HG03442 (cell line): ENCODE results near the gene ANKRD45.
"Not testable (repeated sequence)": the region's sequence is repeated elsewhere in the genome, so short reads cannot be mapped to it uniquely, and the experiment has no call there.

Experiments
- ATAC-seq: cut with Tn5 transposase; IDR thresholded peaks from one replicate; pipeline ENCODE4 v1.9.1; 2021; ENCODE audit warnings: mild to moderate bottlenecking, moderate library complexity; ENCODE audit not compliant: unreplicated experiment

Gene ANKRD45, protein sequence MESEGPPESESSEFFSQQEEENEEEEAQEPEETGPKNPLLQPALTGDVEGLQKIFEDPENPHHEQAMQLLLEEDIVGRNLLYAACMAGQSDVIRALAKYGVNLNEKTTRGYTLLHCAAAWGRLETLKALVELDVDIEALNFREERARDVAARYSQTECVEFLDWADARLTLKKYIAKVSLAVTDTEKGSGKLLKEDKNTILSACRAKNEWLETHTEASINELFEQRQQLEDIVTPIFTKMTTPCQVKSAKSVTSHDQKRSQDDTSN

DNA sequence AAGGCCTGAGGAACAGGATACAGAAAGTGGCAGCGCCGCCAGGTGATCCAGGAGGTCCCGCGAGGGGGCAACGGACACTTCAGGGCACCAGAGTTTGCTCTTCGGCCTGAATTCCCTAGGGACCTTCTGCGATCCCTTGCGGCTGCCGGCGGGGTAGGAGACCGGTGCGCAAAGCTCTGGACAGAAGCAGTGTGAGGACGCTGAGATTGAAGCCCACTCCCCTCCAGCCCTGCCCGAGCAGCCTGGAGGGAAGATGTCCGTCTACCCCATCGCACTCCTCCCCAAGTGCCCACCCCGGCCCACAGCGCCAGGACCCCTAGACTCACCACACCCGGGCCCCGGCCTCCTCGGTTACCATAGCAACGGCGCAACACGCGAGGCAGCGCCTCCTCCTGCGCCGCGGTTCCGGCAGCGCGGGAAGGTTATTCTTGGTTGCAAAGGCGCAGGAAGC is at the start of gene ANKRD45:
ANKRD45 (minus strand) TSS at position 361 of the 451 bp plus-strand sequence. CDS start 10,433 bp downstream, outside the sequence.
- no peak for ATAC-seq

DNA sequence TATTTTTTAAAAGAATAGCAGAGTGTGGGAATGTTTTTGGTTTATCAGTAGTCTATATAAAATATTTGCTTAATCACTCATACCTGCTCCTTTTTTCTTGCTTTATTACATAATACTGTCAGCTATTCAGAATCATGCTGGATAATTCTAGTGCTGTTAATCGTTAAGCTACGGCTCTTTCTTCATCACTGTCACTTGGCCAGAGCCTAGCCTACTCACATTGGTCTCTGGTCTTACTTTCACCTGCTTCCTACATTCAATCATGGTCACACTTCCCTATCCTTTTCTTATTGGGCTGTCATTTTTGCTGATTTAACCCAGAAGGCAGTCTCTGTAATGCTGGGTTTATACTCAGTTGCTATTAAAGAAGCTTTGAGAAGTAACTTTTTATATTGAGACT is 47.6 kb upstream of the ANKRD45 start:
- ATAC-seq = no peak

DNA sequence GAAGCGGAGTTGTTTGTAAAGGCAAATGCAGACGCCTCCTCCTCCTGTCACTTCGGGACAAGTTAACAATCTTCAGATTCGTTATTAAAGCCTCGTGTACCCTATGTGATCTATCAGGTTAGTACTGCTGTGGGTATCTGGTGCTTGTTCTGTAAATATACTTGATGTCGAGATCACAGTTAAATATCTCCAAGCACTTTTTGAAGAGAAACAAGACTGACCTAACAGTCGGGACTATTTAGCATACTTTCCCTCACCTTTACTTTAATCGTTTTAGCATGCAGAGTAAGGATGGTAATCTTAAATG is 45.8 kb upstream of the ANKRD45 start:
- ATAC-seq = no peak

DNA sequence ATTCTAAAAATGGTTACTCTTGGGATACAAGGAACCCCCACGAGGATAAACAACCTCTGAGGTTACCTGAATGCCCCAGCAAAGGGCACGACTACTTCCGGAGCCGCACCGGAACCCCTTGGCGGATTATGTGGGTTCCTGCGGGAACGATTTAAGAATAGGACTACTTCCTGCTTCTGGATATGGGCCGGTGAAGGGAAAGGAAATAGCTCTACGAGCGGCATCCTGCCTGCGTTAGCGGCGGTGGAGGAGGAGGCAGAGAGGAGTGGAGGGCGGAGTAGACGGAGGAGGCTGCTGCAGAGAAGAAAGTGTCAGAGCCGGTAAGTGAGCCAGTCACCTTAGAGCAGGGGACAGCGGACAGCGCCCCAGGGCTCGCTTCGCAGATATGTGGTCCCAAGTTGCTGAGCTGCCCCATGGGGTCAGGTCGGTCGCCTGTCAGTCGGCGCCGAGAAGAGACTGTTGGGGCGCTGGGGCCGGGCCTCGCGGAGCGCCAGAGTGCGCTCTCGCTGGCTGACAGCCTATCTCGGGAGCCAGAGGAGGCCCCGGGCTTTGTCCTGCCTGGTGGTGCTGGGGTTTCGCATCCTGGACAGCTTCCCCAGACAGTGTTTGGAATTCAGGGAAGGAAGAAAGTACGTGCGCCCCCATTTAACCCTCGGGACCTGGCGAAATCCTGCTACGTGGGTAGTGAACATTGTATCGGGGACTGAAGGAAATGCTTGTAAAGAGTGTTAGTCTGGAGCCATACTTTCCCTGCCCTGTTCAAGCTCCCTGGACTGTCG is 45.3 kb upstream of the ANKRD45 start, which contains the start of gene KLHL20:
KLHL20 (plus strand) TSS at position 223 of the 779 bp plus-strand sequence. CDS start 1,063 bp downstream, outside the sequence.
- peak; percentile 93 for ATAC-seq

DNA sequence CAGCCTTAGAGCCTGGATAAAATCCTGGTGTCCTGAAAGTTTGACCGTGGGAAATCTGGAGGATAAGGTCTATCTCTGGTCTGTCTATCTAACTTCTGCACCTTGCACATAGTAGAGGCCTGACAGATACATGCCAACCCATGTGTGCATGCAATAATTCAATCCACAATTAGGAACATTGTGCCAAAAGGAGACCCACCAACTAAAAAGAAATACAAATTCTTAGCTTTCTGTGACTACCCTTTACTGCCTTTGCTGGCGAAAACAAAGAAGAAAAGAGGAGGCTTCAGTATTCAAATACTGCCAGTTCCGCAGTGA is 44.7 kb upstream of the ANKRD45 start:
- no peak for ATAC-seq

DNA sequence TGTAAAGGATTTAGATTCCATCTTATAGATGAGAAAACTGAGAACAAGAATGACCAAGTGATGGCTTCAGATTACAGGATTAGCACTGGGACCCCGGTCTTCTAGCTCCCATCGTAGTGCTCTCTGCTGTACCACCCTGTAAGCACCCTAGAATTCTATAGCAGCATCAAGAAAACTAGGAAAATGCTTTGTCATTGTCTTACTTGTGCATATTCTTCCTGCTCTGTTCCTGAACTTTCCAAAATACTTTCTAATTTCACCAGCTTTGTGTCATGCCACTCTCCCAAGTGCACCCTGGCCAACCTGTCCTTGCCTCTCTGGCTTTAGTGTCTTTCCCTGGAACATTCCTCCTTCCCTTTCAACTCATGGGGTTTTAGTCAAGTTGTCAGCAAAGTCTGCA is 39.1 kb upstream of the ANKRD45 start:
- ATAC-seq = no peak

DNA sequence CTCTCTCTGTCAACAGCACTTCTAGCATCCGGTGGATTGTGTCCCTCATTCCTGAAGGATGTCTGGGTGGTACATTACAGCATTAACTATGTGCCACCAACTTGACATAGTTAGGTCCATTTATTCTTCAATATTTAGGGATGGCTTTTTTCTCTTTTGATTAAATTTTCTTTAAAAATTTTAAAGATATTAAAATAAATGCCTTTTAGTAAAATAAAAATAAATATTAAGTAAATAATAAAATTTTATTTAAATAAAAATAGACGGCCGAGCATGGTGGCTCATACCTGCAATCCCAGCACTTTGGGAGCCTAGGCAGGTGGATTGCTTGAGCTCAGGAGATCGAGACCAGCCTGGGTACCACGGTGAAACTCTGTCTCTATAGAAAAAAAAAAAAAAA is 35.5 kb upstream of the ANKRD45 start:
- ATAC-seq = no peak

DNA sequence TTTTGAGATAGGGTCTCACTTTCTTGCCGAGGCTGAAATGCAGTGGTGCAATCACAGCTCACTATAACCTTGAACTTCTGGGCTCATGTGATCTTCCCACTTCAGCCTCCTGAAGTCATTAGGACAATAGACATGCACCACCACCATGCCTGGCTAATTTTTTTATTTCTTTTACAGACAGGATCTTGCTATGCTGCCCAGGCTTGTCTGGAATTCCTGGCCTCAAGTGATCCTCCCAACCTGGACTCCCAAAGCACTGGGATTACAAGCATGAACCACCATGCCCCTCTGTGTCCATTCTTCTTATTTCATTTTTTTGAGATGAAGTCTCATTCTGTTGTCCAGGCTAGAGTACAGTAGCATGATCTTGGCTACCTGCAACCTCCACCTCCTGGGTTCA is 33.1 kb upstream of the ANKRD45 start:
- no peak for ATAC-seq

DNA sequence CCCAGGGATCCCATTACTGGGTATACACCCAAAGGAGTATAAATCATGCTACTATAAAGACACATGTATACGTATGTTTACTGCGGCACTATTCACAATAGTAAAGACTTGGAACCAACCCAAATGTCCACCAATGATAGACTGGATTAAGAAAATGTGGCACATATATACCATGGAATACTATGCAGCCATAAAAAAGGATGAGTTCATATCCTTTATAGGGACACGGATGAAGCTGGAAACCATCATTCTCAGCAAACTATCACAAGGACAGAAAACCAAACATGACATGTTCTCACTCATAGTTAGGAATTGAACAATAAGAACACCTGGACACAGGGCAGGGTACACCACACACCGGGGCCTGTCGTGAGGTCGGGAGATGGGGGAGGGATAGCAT is 31.6 kb upstream of the ANKRD45 start:
- ATAC-seq = not testable (repeated sequence)

DNA sequence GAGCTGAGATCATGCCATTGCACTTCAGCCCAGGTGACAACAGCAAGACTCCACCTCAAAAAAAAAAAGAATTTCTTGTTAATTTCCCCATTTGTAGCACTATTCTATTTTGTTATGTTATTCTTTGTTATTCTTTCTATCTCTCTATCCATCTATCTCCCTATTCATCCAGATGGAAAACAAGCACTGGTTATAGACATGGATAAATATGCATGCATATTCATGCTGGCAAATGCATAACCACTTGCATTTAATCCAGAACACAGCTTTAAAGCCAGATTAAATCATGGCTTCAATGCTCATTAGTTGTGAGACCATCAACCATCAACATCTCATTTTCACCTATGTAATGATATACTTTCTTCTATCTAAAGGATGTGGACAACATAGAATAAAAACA is 23.6 kb upstream of the ANKRD45 start:
- ATAC-seq = no peak

DNA sequence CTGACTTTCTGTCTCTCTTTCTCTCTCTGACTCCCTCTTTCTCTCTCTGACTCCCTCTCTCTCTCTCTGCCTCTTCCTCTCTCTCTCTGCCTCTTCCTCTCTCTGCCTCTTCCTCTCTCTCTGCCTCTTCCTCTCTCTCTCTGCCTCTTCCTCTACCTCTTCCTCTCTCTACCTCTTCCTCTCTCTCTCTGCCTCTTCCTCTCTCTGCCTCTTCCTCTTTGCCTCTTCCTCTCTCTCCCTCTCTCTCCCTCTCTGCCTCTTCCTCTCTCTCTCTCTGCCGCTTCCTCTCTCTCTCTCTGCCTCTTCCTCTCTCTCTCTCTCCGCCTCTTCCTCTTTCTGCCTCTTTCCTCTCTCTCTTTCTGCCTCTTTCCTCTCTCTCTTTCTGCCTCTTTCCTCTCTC is 18.6 kb upstream of the ANKRD45 start:
- no peak for ATAC-seq

DNA sequence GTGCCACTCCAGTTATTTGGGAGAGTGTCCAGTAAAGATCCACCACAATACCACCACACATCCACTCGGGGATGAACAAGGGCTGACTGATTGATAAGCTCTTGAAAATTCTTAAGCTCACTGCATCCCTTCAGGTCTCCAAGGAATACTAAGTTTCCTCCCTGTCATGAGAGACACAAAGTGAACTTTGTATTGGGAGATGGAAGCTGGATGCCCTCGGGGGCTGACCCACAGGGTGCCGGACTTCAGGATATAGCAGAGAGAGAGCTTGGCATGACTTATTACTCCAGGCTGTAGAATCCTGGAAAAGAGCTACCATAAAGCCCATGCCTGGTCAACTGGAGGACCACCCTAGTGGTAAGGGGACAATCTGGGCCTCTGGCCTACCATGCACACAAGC is 15.5 kb upstream of the ANKRD45 start:
- not testable (repeated sequence) for ATAC-seq

DNA sequence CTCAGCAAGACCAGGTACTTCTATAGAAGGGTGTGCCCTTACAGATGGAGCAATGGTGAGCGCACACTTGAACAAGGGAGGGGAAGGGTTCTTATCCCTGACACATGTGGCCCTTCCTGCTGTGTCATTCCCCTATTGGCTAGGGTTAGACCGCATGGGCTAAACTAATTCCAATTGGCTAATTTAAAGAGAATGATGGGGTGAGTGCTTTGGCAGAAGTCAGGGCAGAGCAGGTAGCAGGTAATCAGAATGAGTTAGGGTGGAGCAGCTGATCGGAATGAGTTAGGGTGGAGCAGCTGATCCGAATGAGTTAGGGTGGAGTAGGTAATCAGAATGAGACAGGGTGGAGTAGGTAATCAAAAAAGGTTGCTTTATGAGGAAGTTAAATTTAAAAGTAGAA is 14.2 kb upstream of the ANKRD45 start:
- not testable (repeated sequence) for ATAC-seq

DNA sequence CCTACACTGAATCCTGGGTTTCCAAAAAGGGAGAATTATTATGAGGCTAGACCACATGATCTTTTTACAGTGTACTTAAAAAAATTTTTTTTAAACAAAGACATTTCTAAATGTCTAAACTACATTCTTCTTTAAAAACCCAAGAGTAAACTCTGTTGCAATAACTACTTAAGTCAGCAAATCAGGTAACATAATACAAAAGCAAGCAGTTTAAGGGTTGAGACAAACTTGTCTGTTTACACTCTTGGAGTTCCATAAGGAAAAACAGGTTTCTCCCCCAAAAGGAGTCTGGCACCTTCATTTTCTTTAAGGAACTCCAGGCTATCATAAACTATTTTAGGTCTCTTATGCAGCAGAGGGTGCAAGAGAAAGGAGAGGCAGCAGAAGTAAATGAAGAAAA is 12.5 kb upstream of the ANKRD45 start:
- ATAC-seq = no peak

DNA sequence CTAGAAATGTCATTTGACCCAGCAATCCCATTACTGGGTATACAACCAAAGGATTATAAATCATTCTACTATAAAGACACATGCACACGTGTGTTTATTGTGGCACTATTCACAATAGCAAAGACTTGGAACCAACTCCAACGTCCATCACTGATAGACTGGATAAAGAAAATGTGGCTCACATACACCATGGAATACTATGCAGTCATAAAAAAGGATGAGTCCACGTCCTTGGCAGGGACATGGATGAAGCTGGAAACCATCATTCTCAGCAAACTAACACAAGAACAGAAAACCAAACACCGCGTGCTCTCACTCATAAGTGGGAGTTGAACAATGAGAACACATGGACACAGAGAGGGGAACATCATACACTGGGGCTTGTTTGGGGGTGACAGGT is 10.5 kb upstream of the ANKRD45 start:
- ATAC-seq = not testable (repeated sequence)

DNA sequence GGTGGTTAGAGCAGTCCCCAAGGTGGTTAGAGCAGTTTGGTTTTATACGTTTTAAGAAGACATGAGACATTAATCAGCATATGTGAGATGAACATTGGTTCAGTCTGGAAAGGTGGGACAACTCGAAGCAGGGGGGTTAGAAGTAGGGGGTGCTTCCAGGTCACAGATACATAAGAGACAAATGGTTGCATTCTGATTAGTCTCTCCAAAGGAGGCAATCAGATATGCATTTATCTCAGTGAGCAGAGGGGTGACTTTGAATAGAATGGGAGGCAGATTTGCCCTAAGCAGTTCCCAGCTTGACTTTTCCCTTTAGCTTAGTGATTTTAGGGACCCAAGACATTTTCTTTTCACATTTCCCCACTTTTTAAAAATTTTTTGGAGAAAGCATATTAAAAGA is 4.8 kb upstream of the ANKRD45 start:
- ATAC-seq = not testable (repeated sequence)

DNA sequence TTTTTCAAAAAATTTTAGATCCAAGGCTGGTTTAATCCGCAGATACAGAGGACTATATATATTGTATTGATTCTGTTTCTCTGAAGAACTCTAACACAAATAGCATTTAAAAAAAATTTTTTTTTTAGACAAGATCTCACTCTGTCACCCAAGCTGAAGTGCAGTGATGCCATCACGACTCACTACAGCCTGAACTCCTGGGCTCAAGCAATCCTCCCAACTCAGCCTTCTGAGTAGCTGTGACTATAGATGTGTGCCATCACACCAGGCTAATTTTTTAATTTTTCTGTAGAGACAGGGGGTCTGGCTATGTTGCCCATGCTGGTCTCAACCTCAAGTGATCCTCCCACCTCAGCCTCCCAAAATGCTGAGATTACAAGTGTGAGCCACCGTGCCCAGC is 3.0 kb downstream of the ANKRD45 start:
- ATAC-seq = no peak

DNA sequence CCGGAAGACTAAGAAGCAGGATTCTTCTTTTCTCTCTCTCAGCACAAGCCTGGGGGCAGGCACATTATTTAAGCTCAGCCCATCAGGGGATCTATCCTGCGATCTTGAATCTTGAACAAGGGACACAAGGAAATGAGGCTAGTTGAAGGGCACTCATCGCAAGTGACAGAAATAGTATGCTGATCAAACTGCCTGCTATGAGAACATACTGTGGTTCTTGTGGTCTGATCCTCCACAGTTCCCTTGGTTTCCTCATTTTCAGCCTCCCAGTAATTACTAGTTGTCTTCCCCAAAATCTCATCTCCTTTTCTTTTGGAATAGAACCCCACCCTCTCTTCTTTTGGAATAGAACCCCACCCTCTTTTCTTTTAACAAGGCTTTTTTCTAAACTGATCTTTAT is 6.5 kb downstream of the ANKRD45 start:
- no peak for ATAC-seq

DNA sequence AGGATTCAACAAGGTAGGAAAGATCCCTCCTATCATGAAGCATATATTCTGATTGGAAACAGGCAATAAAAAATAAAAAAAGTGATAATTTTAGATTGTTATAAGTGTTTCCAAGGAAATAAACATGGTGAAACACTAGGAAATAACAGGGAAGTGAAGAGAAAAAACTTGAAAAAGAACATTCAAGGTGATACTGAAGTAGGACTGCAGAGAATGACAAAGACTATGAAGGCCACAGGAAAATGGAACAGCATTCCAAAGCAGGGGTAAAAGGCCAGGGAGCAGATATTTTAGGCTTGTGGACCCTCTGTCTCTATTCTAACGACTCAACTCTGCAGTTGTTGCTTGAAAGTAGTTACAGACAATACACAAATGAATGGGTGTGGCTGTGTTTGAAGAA is 7.9 kb downstream of the ANKRD45 start:
- ATAC-seq = no peak

DNA sequence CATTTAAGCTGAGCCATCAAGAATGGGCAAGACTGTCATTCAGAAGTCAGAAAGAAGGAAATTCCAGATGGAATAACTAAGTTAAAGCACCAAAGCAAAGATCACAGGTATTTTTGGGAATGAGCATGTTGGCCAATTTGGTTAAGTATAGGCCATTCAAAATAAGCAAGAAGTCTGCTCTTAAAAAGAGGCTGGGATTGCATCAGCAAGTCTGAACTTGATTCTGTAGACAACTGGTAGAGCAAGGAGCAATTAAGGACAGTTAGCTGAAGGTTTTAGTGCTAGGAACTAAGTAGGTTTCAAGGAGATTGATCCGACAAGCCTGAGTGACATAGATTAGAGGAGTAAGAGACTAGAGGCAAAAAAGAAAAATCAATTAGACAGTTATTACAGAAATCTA is 8.4 kb downstream of the ANKRD45 start:
- ATAC-seq = no peak

DNA sequence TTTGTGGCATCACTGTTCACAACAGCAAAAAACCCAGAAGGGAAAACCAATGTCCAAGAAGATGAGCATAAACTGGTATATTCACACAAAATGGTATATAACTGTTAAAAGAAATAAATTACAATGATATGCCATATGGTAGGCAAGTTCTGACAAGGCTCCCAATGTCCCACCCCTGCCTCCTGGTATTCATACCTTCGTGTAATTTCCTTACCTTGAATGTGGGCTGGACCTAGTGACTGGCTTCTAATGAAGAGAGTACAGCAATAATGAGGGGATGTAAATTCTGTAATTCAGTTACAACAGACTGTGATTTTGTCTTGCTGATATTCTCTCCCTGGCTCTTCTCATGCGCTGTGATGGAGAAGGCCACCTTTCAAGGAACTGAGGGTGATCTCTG is 9.3 kb downstream of the ANKRD45 start:
- ATAC-seq = no peak

DNA sequence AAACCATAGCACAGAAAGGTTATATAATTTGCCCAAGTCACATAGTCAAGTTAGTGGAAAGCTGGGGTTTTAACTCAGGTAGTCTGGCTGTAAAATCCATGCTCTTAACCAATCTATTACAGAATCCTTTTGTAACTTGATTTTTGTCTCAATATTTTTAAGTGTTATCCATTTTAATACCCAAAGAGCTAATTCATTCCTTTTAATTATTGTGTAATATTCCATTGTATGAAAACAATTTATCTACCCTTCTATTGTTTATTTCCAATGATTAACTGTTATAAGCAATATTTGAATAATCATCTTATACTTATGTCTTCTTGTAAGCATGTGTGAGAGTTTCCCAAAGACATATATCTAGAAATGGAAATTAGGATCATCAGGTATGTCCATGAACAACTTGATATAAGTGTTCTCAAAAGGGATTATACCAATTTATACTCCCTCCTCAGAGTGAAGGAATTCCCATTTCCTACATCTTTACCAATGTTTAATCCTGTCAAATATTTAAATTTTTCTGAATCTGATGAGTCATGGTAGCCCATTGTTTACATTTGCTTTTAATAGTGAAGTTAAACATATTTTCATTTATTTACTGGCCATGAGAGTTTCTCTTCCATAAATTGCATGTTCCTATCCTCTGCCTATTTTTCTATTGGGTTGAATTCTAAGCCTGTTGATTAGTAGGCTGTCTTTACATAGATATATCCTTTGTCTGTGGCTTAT is 20.6 kb downstream of the ANKRD45 start:
- ATAC-seq = no peak
